ENCODE measurements around the gene DPAGT1.

Gene DPAGT1

GRCh38 chr11:119100246-119100970 lies 1.2 kb downstream of the DPAGT1 start:
- TF ChIP-seq ZFX (IDR thresholded peaks at IDR 0.05) (no peak), CTCF (conservative IDR thresholded peaks at IDR 0.05) (peak; percentile 83)
- peak overlapping the region; percentile 93 for H3K27ac ChIP-seq

- TF ChIP-seq ZFX (IDR thresholded peaks at IDR 0.05), result no peak
- no peak for TF ChIP-seq CTCF (conservative IDR thresholded peaks at IDR 0.05)
- no peak overlapping the region for H3K27ac ChIP-seq
These were observed 1.9 kb downstream of the DPAGT1 start for GRCh38 chr11:119099711-119100110.

GRCh38 chr11:119095066-119095880 lies 6.4 kb downstream of the DPAGT1 start:
- TF ChIP-seq ZFX (IDR thresholded peaks at IDR 0.05) (peak; percentile 89), CTCF (conservative IDR thresholded peaks at IDR 0.05) (peak; percentile 59)
- peak overlapping the region; percentile 98 for H3K27ac ChIP-seq

- no peak; the same call in 1 of the 2 replicates for TF ChIP-seq ZFX (IDR thresholded peaks at IDR 0.05)
- TF ChIP-seq CTCF (conservative IDR thresholded peaks at IDR 0.05), result peak; percentile 79
- peak overlapping the region; percentile 98 for H3K27ac ChIP-seq
These were observed 6.9 kb downstream of the DPAGT1 start for GRCh38 chr11:119094816-119095065.

GRCh38 chr11:119093942-119094815 lies 7.5 kb downstream of the DPAGT1 start:
- H3K27ac ChIP-seq, result peak overlapping the region; percentile 98
- TF ChIP-seq ZFX (IDR thresholded peaks at IDR 0.05) (peak; percentile 40; the same call in 1 of the 2 replicates), CTCF (conservative IDR thresholded peaks at IDR 0.05) (no peak)

- peak overlapping the region; percentile 98 for H3K27ac ChIP-seq
- no peak for TF ChIP-seq ZFX (IDR thresholded peaks at IDR 0.05)
- no peak for TF ChIP-seq CTCF (conservative IDR thresholded peaks at IDR 0.05)
These were observed 8.5 kb downstream of the DPAGT1 start for GRCh38 chr11:119092880-119093842.
